HG03354 (cell line): ENCODE measurements around the gene ATP6AP1.
"Not testable (repeated sequence)": the region's sequence is repeated elsewhere in the genome, so short reads cannot be mapped to it uniquely, and the experiment has no call there.

Experiments used
- ATAC-seq: cut with Tn5 transposase; IDR thresholded peaks from one replicate; pipeline ENCODE4 v1.9.1; 2021; ENCODE audit warnings: mild to moderate bottlenecking; ENCODE audit not compliant: unreplicated experiment, poor library complexity, severe bottlenecking

The ATP6AP1 gene, protein sequence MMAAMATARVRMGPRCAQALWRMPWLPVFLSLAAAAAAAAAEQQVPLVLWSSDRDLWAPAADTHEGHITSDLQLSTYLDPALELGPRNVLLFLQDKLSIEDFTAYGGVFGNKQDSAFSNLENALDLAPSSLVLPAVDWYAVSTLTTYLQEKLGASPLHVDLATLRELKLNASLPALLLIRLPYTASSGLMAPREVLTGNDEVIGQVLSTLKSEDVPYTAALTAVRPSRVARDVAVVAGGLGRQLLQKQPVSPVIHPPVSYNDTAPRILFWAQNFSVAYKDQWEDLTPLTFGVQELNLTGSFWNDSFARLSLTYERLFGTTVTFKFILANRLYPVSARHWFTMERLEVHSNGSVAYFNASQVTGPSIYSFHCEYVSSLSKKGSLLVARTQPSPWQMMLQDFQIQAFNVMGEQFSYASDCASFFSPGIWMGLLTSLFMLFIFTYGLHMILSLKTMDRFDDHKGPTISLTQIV

DNA sequence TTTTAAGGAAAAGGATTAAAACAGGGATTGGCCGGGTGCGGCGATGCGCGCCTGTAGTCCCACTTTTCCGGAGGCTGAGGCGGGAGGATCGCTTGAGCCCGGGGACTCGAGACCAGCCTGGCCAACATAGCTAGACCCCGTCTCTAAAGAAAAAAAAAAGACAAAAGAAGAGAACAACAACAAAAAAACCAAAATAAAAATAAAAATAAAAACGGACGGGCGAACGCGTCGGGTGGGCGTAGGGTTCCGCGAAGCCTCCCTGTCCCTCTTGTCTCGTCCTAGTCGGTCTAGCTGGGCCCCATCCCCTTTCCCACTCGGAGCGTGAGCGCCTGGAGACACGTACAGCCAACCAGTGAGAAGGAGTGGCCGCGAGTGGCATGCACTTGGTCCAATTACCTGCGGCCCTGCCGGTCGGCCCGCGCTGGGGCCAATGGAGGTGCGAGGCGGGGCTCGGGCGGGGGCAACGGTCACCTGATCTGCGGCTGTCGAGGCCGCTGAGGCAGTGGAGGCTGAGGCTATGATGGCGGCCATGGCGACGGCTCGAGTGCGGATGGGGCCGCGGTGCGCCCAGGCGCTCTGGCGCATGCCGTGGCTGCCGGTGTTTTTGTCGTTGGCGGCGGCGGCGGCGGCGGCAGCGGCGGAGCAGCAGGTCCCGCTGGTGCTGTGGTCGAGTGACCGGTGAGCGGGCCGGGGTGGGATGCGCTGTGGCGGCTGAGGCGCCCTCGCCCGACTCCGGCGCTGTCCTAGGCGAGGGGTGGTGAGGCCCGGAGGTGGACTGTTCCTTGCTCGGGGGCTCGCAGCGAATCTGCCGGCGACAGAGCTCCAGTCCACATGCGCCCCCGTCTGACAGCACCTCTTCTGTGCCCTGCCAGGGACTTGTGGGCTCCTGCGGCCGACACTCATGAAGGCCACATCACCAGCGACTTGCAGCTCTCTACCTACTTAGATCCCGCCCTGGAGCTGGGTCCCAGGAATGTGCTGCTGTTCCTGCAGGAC, at the start of gene ATP6AP1:
Gene ATP6AP1 (plus strand): TSS at position 502 of the 996 bp plus-strand sequence. CDS start 16 bp downstream, at position 518.
- peak; percentile 97 for ATAC-seq

DNA sequence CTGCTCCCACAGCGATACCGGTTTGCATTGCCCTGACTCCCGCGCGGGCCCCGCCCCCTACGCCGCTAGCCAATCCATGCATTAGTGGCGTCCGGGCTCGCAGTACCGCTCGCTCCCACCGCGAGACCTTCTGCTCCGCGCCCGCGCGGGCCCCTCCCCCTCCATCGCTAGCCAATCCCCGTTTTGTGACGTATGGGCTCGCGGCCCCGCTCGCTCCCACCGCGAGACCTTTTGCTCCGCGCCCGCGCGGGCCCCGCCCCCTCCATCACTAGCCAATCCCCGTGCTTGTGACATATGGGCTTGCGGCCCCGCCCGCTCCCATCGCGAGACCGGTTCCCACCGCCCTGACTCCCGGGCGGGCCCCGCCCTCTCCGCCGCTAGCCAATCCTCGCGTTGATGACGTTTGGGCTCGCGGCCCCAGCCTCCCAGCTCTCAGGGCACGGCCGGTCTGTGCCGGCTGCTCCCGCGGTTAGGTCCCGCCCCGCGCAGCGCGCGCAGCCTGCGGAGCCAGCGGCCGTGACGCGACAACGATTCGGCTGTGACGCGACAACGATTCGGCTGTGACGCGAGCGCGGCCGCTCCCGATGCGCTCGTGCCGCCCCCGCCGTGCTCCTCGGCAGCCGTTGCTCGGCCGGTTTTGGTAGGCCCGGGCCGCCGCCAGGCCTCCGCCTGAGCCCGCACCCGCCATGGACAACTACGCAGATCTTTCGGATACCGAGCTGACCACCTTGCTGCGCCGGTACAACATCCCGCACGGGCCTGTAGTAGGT, 49.5 kb upstream of the ATP6AP1 start, which contains the start of gene EMD:
Gene EMD (plus strand): TSS at position 497 of the 770 bp plus-strand sequence. CDS start 190 bp downstream, at position 687.
- peak; percentile 83 for ATAC-seq

DNA sequence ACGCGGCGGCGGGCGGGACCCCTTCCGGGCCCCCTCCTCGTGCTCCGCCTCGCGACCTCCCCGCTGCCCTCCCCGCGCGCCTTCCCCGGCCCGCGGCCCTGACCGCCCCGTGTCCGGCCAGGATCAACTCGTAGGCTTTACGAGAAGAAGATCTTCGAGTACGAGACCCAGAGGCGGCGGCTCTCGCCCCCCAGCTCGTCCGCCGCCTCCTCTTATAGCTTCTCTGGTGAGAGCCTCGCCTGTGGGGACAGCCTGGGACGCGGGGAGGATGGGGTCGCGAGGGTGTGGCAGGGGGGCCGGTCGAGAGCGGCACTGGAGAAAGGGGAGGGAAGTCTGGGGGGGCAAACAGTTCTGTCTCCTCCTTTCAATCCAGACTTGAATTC, 48.9 kb upstream of the ATP6AP1 start:
- ATAC-seq: no peak

GRCh38 chrX:154380153-154380552, 48.3 kb upstream of the ATP6AP1 start:
- ATAC-seq: no peak

- ATAC-seq: no peak
Observed at GRCh38 chrX:154380787-154381186, 47.7 kb upstream of the ATP6AP1 start.

DNA sequence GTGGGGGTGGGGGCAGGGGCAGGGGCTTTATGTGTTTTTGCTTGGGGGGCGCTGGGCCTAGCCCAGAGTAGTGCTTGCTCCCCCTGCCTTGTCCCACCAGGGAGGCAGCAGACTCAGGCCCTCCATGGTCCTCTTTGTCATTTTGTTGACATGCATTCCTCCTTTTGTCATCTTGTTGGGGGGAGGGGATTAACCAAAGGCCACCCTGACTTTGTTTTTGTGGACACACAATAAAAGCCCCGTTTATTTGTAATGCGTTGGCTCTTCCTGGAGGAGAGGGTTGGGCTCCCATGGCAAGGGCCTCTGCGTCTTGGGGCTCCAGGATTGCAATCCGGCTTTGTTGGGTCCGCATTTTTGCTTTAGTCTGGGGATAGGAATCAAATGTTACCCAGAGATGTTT, 47.2 kb upstream of the ATP6AP1 start:
- ATAC-seq: no peak

GRCh38 chrX:154382483-154383069, 45.9 kb upstream of the ATP6AP1 start:
- no peak for ATAC-seq

- no peak for ATAC-seq
Observed at GRCh38 chrX:154383359-154384283, 44.9 kb upstream of the ATP6AP1 start.

- no peak for ATAC-seq
Observed at GRCh38 chrX:154384284-154384892, 44.1 kb upstream of the ATP6AP1 start.

GRCh38 chrX:154388094-154388493, 40.4 kb upstream of the ATP6AP1 start:
- peak; percentile 33 for ATAC-seq

DNA sequence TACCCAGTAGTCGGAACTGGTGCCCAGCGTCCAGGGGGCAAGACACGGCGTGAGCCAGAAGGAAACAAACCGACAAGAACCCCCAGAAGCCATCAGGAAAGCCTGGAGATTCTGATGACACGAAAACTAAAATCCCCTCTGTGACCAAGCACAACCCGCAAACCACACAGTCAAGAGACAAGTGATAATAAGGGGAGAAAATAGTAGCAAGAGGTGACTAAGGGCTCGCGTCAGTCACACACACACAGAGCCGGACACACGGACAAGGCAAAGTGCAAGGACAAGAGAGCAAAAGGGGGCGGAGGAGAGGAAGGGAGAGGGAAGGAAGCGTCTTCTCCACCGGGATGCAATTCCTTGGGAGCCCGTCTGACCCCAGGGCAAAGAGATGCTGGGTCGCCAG, 39.8 kb upstream of the ATP6AP1 start:
- peak; percentile 13 for ATAC-seq

- peak; percentile 74 for ATAC-seq
Observed at GRCh38 chrX:154389812-154390747, 38.4 kb upstream of the ATP6AP1 start.

GRCh38 chrX:154396363-154396762, 32.1 kb upstream of the ATP6AP1 start:
- ATAC-seq: not testable (repeated sequence)

GRCh38 chrX:154396973-154397887, 31.2 kb upstream of the ATP6AP1 start:
- ATAC-seq: peak; percentile 59

DNA sequence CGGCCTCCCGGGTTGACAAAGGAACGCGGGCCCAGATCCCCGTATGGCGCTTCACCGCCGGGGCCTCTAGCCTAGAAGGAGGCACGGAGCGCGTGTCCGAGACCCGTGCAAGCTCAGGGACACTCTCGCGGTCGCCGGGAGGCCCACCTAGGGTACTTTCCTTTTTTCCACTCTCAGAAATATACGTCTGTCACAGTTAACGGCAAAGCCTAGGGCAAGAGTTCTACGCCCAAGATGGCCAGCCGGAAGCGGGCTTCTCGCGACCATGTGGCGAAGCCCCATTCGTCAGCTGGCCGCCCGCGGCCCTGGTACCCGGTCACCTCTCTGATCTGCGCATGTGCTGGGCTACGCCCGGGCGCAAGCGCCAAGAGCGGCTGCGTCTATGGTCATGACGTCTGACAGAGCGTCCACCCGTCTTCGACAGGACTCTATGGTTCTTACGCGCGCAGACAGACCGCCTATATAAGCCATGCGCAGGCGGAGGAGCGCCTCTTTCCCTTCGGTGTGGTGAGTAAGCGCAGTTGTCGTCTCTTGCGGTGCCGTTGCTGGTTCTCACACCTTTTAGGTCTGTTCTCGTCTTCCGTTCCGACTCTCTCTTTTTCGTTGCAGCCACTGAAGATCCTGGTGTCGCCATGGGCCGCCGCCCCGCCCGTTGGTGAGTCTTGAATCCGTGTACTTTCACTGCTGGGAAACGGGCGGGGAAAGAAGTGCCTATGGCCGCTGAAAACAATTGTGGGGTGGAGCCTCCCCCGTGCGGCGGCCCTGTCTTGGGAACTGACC, 30.4 kb upstream of the ATP6AP1 start, which contains the start of gene RPL10:
Gene RPL10 (plus strand): TSS at position 490 of the 780 bp plus-strand sequence. CDS start 143 bp downstream, at position 633.
- peak; percentile 70 for ATAC-seq
